ENCODE measurements around the gene GPR171. TPM values are rescaled to one million over a fixed set of nuclear protein-coding genes. Genes with fewer than 3 reads are reported as not detected.

GPR171 gene
- total and polyA plus RNA-seq, 2 donors (not counting 3 experiments of a cell fraction or from before 2014, with no cell fraction given) = not detected

GRCh38 chr3:151156618-151157216 is 46.3 kb downstream of the GPR171 start:
- no peak overlapping the region for H3K9ac ChIP-seq (replicated peaks; ENCODE audit: extremely low read depth, insufficient read depth, low read length)
- H3K27me3 ChIP-seq (ENCODE audit: control insufficient read depth in 2 of 2, insufficient read depth in 2 of 2, low read length in 2 of 2) = peaks cover 3 to 8% of the 10 kb centered on the region in 2 experiments
- intact Hi-C loops (cut with micrococcal nuclease) (no loop called here), dilution Hi-C loops (cut with MboI; ENCODE audit: extremely low pct_ligation_motif_present, low sequenced_read_pairs) (no loop called here)
- DNase-seq (ENCODE audit: low read depth, low spot score) (peak; percentile 59), FAIRE-seq (peak; percentile 74)
- ChIA-PET POLR2A (no interaction called here), CTCF (interaction anchor here (0.7 to 1.7 kb wide), 15 partner anchors 10 to 129 kb away, joined by 3 to 14 read pairs (median 3); partner anchors contain the start of gene P2RY14)
- H3K27ac ChIP-seq (ENCODE audit: insufficient read depth, low read depth, low read length) = no peak overlapping the region
- H3K4me1 ChIP-seq (ENCODE audit: control insufficient read depth, extremely low read depth, insufficient read depth, low read length) = no peaks in the 10 kb centered on the region
- H2AFZ ChIP-seq (ENCODE audit: low read depth, low read length) = no peak overlapping the region
- H3K36me3 ChIP-seq (ENCODE audit: control insufficient read depth in 2 of 2, extremely low read depth in 1 of 2, insufficient read depth in 2 of 2, low read length in 2 of 2) = no peaks in the 10 kb centered on the region
- BruUV-seq (replicated peaks) = no TSS peak
- TF ChIP-seq JUN (IDR thresholded peaks at IDR 0.05; ENCODE audit: borderline replicate concordance, insufficient read depth, insufficient read length, low read depth) (no peak), EZH2 (IDR thresholded peaks at IDR 0.05; ENCODE audit: borderline replicate concordance, low read depth, low read length, severe bottlenecking) (no peak), MAX (IDR thresholded peaks at IDR 0.05; ENCODE audit: insufficient read depth, insufficient read length) (no peak), CTCF (IDR thresholded peaks at IDR 0.05; ENCODE audit: extremely low read depth in 1 of 2, insufficient read depth in 1 of 2, low read depth in 1 of 2, low read length in 2 of 2) (peak; percentile 36 to 50), GATA2 (IDR thresholded peaks at IDR 0.05; ENCODE audit: insufficient read depth, insufficient read length, low read depth, low read length) (no peak), POLR2AphosphoS5 (IDR thresholded peaks at IDR 0.05; ENCODE audit: insufficient read depth, low read depth, low read length) (no peak)
- no peak overlapping the region for H3K4me3 ChIP-seq (replicated peaks in 1 of 3; ENCODE audit: insufficient read depth in 1 of 3, low read depth in 1 of 3, low read length in 3 of 3)
- no peaks in the 10 kb centered on the region for H3K79me2 ChIP-seq (ENCODE audit: control insufficient read depth, insufficient read depth, low read length)
- H3K9me1 ChIP-seq (replicated peaks; ENCODE audit: control insufficient read depth, extremely low read depth, insufficient read depth, low read length) = no peaks in the 10 kb centered on the region
- no peaks in the 10 kb centered on the region for H4K20me1 ChIP-seq (replicated peaks; ENCODE audit: control insufficient read depth, extremely low read depth, insufficient read depth, low read length)
- H3K9me3 ChIP-seq (replicated peaks; ENCODE audit: control insufficient read depth, insufficient read depth, low read length) = no peaks in the 10 kb centered on the region
- H3K4me2 ChIP-seq (ENCODE audit: insufficient read depth, low read length) = no peak overlapping the region
